Keratinocyte (primary cell): ENCODE measurements around the gene PLCH2. TPM values are rescaled to one million over a fixed set of nuclear protein-coding genes. Genes with fewer than 3 reads are reported as not detected.

Experiments used
- DNase-seq: peaks from one replicate; pipeline ENCODE4 v3.0.0-alpha.2; 2011; ENCODE audit warnings: low read depth, missing footprints, low spot score
- FAIRE-seq: peaks from 2 replicates; lab custom pipeline; 2011; peaks lifted over from hg19 to GRCh38; lab: Jason Lieb, UNC
- H2AFZ ChIP-seq: 2 replicates; pipeline ENCODE4 v1.6.0; 2012; ENCODE audit warnings: low read length, control low read depth, inconsistent platforms; ENCODE audit not compliant: control insufficient read depth
- H3K27ac ChIP-seq: 2 replicates; pipeline ENCODE4 v1.5.1; 2011; ENCODE audit warnings: low read length; ENCODE audit not compliant: control insufficient read depth, insufficient read depth
- H3K27me3 ChIP-seq: 3 replicates; pipeline ENCODE4 v1.6.0; 2011; ENCODE audit warnings: low read length; ENCODE audit not compliant: control insufficient read depth, insufficient read depth; ENCODE audit errors: extremely low read depth
- H3K36me3 ChIP-seq, 2 experiments: 2 replicates in 1 of 2; 3 replicates in 1 of 2; pipeline ENCODE4 v1.5.1; 2011; ENCODE audit warnings: low read length in 2 of 2, mild to moderate bottlenecking in 1 of 2; ENCODE audit not compliant: control insufficient read depth in 2 of 2, insufficient read depth in 2 of 2; ENCODE audit errors: extremely low read depth in 1 of 2
- H3K4me1 ChIP-seq: 3 replicates; pipeline ENCODE4 v1.5.1; 2011; ENCODE audit warnings: low read length; ENCODE audit not compliant: control insufficient read depth, insufficient read depth; ENCODE audit errors: extremely low read depth
- H3K4me2 ChIP-seq: 3 replicates; pipeline ENCODE4 v1.6.0; 2011; ENCODE audit warnings: low read depth, low read length; ENCODE audit not compliant: control insufficient read depth, insufficient read depth; ENCODE audit errors: extremely low read depth
- H3K4me3 ChIP-seq, 3 experiments: fragments of 200-600 bp in 1 of 3; sonication (generic) in 1 of 3; 2 replicates in 2 of 3; 3 replicates in 1 of 3; pipeline ENCODE4 v1.5.1; 2011 to 2016; ENCODE audit warnings: low read length in 3 of 3, mild to moderate bottlenecking in 3 of 3, control low read depth in 2 of 3, inconsistent platforms in 1 of 3, low read depth in 1 of 3, mixed read lengths in 1 of 3, mixed run types in 1 of 3, moderate library complexity in 1 of 3; ENCODE audit not compliant: control insufficient read depth in 2 of 3, insufficient read depth in 2 of 3; ENCODE audit errors: extremely low read depth in 1 of 3
- H3K79me2 ChIP-seq: 2 replicates; pipeline ENCODE4 v1.6.0; 2012; ENCODE audit warnings: low read length; ENCODE audit not compliant: control insufficient read depth, insufficient read depth
- H3K9ac ChIP-seq: 3 replicates; pipeline ENCODE4 v1.6.0; 2011; ENCODE audit warnings: low read length; ENCODE audit not compliant: control insufficient read depth, insufficient read depth; ENCODE audit errors: extremely low read depth
- H3K9me1 ChIP-seq: 3 replicates; pipeline ENCODE4 v1.6.0; 2011; ENCODE audit warnings: low read length; ENCODE audit not compliant: control insufficient read depth, insufficient read depth; ENCODE audit errors: extremely low read depth
- H3K9me3 ChIP-seq: 2 replicates; pipeline ENCODE4 v1.5.1; 2012; ENCODE audit warnings: low read depth, low read length; ENCODE audit not compliant: control insufficient read depth
- H4K20me1 ChIP-seq: 3 replicates; pipeline ENCODE4 v1.6.0; 2011; ENCODE audit warnings: low read length; ENCODE audit not compliant: control insufficient read depth, insufficient read depth; ENCODE audit errors: extremely low read depth
- EZH2 ChIP-seq: IDR thresholded peaks from one replicate; pipeline ENCODE4 v1.6.1; 2012; ENCODE audit warnings: inconsistent platforms, mild to moderate bottlenecking, low read length, moderate library complexity
- dilution Hi-C: fragments of 300-500 bp; cut with MboI; formaldehyde crosslinking; loops from one replicate; pipeline ENCODE4 v1.7.0; 2020; ENCODE audit warnings: low sequenced_read_pairs; ENCODE audit not compliant: extremely low pct_ligation_motif_present
- polyA plus RNA-seq, 5 experiments: library from polyadenylated mRNA; depleted of rRNA in 3 of 5; stranded (reverse) in 3 of 5; stranded (forward) in 1 of 5; unstranded in 1 of 5; fragments of >200 nt; gene quantifications; 1 replicate in 1 of 5; 2 replicates in 3 of 5; 3 replicates in 1 of 5; pipeline versions ENCODE4 v1.2.1 to v1.2.3, GENCODE V29; 2011 to 2012; ENCODE audit warnings: missing spikeins in 2 of 5, low read depth in 1 of 5, low replicate concordance in 1 of 5
- TF ChIP-seq, protein P1 (sequence below), 3 experiments: IDR thresholded peaks in 1 of 3; conservative IDR thresholded peaks in 1 of 3; optimal IDR thresholded peaks in 1 of 3; 2 replicates in 2 of 3; 3 replicates in 1 of 3; pipeline versions ENCODE3 to v1.5.1; 2011; ENCODE audit warnings: low read length in 3 of 3, mild to moderate bottlenecking in 3 of 3, moderate library complexity in 2 of 3, control low read depth in 1 of 3, inconsistent platforms in 1 of 3; ENCODE audit not compliant: insufficient read depth in 2 of 3; ENCODE audit errors: extremely low read depth in 1 of 3

The PLCH2 gene
- polyA plus RNA-seq, 1 donor (not counting 4 experiments of a cell fraction or from before 2014, with no cell fraction given): 57.4 TPM

- Histone ChIP-seq H3K79me2 (peaks cover 83% of the 10 kb centered on the region), H3K9ac (peak overlapping the region; percentile 19), H3K9me3 (peaks cover 2% of the 10 kb centered on the region), H3K36me3 (peaks cover 12 to 41% of the 10 kb centered on the region in 2 experiments), H3K27me3 (no peaks in the 10 kb centered on the region), H4K20me1 (peaks cover 26% of the 10 kb centered on the region), H2AFZ (no peak overlapping the region), H3K4me2 (peak overlapping the region; percentile 97), H3K4me1 (peaks cover 45% of the 10 kb centered on the region), H3K9me1 (no peaks in the 10 kb centered on the region), H3K4me3 (peak overlapping the region; percentile 41 to 79 (median 62)), H3K27ac (peak overlapping the region; percentile 18)
- DNase-seq (no peak), FAIRE-seq (peak; percentile 71)
- TF ChIP-seq EZH2: no peak
- TF ChIP-seq, protein P1, sequence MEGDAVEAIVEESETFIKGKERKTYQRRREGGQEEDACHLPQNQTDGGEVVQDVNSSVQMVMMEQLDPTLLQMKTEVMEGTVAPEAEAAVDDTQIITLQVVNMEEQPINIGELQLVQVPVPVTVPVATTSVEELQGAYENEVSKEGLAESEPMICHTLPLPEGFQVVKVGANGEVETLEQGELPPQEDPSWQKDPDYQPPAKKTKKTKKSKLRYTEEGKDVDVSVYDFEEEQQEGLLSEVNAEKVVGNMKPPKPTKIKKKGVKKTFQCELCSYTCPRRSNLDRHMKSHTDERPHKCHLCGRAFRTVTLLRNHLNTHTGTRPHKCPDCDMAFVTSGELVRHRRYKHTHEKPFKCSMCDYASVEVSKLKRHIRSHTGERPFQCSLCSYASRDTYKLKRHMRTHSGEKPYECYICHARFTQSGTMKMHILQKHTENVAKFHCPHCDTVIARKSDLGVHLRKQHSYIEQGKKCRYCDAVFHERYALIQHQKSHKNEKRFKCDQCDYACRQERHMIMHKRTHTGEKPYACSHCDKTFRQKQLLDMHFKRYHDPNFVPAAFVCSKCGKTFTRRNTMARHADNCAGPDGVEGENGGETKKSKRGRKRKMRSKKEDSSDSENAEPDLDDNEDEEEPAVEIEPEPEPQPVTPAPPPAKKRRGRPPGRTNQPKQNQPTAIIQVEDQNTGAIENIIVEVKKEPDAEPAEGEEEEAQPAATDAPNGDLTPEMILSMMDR (optimal IDR thresholded peaks at IDR 0.05 in 1 of 3, IDR thresholded peaks at IDR 0.05 in 1 of 3, conservative IDR thresholded peaks at IDR 0.05 in 1 of 3; ENCODE audit: extremely low read depth in 1 of 3, insufficient read depth in 2 of 3, low read length in 3 of 3): no peak
- dilution Hi-C loops: no loop called here
These were observed 45.0 kb upstream of the PLCH2 start for GRCh38 chr1:2431103-2431502.

DNA sequence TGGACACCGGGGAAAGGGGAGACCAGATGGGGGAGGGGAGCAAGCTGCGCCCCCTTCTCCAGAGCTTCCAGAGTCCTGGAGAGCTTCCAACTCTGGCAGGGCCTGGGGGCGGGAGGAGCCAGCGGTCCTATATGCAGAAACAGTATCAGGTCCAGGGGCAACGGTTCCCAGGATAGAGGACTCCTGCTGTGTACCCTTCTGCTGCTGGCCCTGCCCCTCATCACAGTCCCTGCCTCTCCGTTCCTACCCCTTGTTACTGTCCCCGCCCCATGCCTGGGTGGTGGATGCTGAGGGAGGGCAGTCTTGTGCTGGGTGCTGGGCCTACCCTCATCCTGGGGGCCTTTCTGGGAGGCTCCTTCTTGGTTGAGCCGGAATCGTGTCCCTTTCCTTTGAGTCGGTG is 44.6 kb upstream of the PLCH2 start:
- peak overlapping the region; percentile 60 for H3K9ac ChIP-seq
- dilution Hi-C loops: no loop called here
- FAIRE-seq: no peak
- H2AFZ ChIP-seq: no peak overlapping the region
- H3K4me2 ChIP-seq: peak overlapping the region; percentile 97
- DNase-seq: no peak
- H3K36me3 ChIP-seq: peaks cover 12 to 41% of the 10 kb centered on the region in 2 experiments
- H3K9me3 ChIP-seq: peaks cover 2% of the 10 kb centered on the region
- no peaks in the 10 kb centered on the region for H3K9me1 ChIP-seq
- peaks cover 86% of the 10 kb centered on the region for H3K79me2 ChIP-seq
- peak overlapping the region; percentile 10 for H3K27ac ChIP-seq
- H4K20me1 ChIP-seq: peaks cover 26% of the 10 kb centered on the region
- peak overlapping the region; percentile 41 to 79 (median 62) for H3K4me3 ChIP-seq
- TF ChIP-seq EZH2: no peak
- TF ChIP-seq, protein P1 (optimal IDR thresholded peaks at IDR 0.05 in 1 of 3, IDR thresholded peaks at IDR 0.05 in 1 of 3, conservative IDR thresholded peaks at IDR 0.05 in 1 of 3; ENCODE audit: extremely low read depth in 1 of 3, insufficient read depth in 2 of 3, low read length in 3 of 3): no peak
- H3K27me3 ChIP-seq: no peaks in the 10 kb centered on the region
- H3K4me1 ChIP-seq: peaks cover 45% of the 10 kb centered on the region
